Mucosa of rectum (tissue), 2 donors: ENCODE data around the gene AP3D1.

ENCODE experiments used
- H3K27ac ChIP-seq, 2 donors: one replicate each; pipeline ENCODE4 v1.7.0; 2013; ENCODE audit warnings: inconsistent platforms in 2 of 2, low read depth in 2 of 2, low read length in 2 of 2
- H3K27me3 ChIP-seq, 2 donors: one replicate each; pipeline ENCODE4 v1.7.0; 2013; ENCODE audit warnings: low read length in 2 of 2; ENCODE audit not compliant: control insufficient read depth in 2 of 2, insufficient read depth in 2 of 2
- H3K36me3 ChIP-seq, 2 donors: one replicate each; pipeline ENCODE4 v1.7.0; 2013; ENCODE audit warnings: low read length in 2 of 2; ENCODE audit not compliant: control insufficient read depth in 2 of 2, insufficient read depth in 2 of 2
- H3K4me1 ChIP-seq, 2 donors: one replicate each; pipeline ENCODE4 v1.7.0; 2013; ENCODE audit warnings: low read length in 2 of 2, mild to moderate bottlenecking in 1 of 2; ENCODE audit not compliant: control insufficient read depth in 2 of 2, insufficient read depth in 2 of 2
- H3K4me3 ChIP-seq, 2 donors: one replicate each; pipeline ENCODE4 v1.7.0; 2013; ENCODE audit warnings: low read length in 2 of 2
- H3K9ac ChIP-seq, 2 donors: one replicate each; pipeline ENCODE4 v1.7.0; 2013; ENCODE audit warnings: low read length in 2 of 2, low read depth in 1 of 2, mild to moderate bottlenecking in 1 of 2
- H3K9me3 ChIP-seq, 2 donors: one replicate each; pipeline ENCODE4 v1.7.0; 2013; ENCODE audit warnings: low read length in 2 of 2; ENCODE audit not compliant: control insufficient read depth in 2 of 2
- donor health status: healthy.
- donor health status: Normal muscosa, but diverticular disease.

AP3D1 gene

DNA sequence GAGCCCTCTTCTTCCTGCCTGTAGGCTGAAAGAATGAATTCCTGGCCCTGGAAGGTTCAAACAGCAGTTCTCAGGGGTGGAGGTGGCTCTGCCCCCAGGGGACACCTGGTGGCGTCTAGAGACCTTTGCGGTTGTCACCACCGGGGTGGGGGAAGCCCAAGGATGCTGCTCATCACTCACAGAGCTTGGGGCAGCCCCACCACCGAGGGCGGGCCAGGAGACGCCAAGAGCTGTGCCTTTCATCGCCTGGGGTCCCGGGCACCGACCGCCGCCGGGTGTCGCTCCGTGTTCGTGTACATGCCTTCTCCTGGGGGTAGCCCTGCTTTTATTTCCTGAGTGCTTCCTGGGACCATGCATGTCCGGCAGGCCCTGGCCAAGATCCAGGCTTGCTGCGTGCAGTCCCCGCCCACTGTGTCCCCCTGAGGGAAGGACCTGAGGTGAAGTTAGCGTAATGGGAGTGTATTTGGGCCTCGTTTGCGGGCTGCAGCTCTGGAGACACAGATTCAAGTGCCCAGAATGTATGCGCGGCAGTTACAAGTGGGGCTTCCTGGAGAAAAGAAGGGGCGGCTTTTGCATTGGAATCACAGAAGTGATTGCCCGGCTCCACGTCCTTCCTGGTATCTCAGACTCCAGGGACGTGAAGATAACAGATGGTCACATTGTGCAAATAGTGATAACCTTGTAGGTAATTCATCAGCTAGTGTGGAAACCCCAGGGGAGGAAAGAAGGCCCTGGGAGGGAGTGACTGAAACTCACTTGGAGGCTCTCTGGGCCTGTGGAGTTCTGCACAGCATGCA lies 20.2 kb upstream of the AP3D1 start:
- peaks cover 43 to 51% of the 10 kb centered on the region in 2 donors for H3K4me1 ChIP-seq
- peak overlapping the region; percentile 36 to 56 for H3K27ac ChIP-seq
- H3K4me3 ChIP-seq, result no peak overlapping the region
- H3K27me3 ChIP-seq, result no peaks in the 10 kb centered on the region
- no peaks in the 10 kb centered on the region for H3K9me3 ChIP-seq
- H3K36me3 ChIP-seq, result peaks cover 0 to 2% of the 10 kb centered on the region in 2 donors
- peak overlapping the region; percentile 24 to 44 for H3K9ac ChIP-seq

GRCh38 chr19:2170987-2171348 lies 19.6 kb upstream of the AP3D1 start:
- Histone ChIP-seq H3K4me3 (no peak overlapping the region), H3K36me3 (peaks cover 0 to under 1% of the 10 kb centered on the region in 2 donors), H3K9ac (peak overlapping the region; percentile 24 to 44), H3K27me3 (no peaks in the 10 kb centered on the region), H3K9me3 (no peaks in the 10 kb centered on the region), H3K4me1 (peaks cover 47 to 54% of the 10 kb centered on the region in 2 donors), H3K27ac (peak overlapping the region; percentile 36 to 56)

GRCh38 chr19:2170219-2170618 lies 18.9 kb upstream of the AP3D1 start:
- Histone ChIP-seq H3K27me3 (no peaks in the 10 kb centered on the region), H3K9me3 (no peaks in the 10 kb centered on the region), H3K9ac (no peak overlapping the region), H3K4me1 (peaks cover 49 to 61% of the 10 kb centered on the region in 2 donors), H3K36me3 (no peaks in the 10 kb centered on the region), H3K27ac (peak overlapping the region in 1 of 2 donors; percentile 88), H3K4me3 (no peak overlapping the region)

GRCh38 chr19:2168619-2169424 lies 17.5 kb upstream of the AP3D1 start:
- no peaks in the 10 kb centered on the region for H3K9me3 ChIP-seq
- H3K27me3 ChIP-seq, result no peaks in the 10 kb centered on the region
- H3K4me1 ChIP-seq, result peaks cover 52 to 66% of the 10 kb centered on the region in 2 donors
- H3K36me3 ChIP-seq, result no peaks in the 10 kb centered on the region
- peak overlapping the region; percentile 52 to 67 for H3K9ac ChIP-seq
- H3K27ac ChIP-seq, result peak overlapping the region; percentile 88 to 93
- peak overlapping the region; percentile 23 to 37 for H3K4me3 ChIP-seq

- Histone ChIP-seq H3K27me3 (no peaks in the 10 kb centered on the region), H3K4me3 (peak overlapping the region; percentile 23 to 37), H3K27ac (peak overlapping the region; percentile 88 to 93), H3K9me3 (no peaks in the 10 kb centered on the region), H3K4me1 (peaks cover 52 to 70% of the 10 kb centered on the region in 2 donors), H3K36me3 (no peaks in the 10 kb centered on the region), H3K9ac (peak overlapping the region; percentile 32 to 67)
Measured at GRCh38 chr19:2167896-2168618, 16.7 kb upstream of the AP3D1 start.

- Histone ChIP-seq H3K27ac (peak overlapping the region; percentile 88 to 93), H3K9me3 (no peaks in the 10 kb centered on the region), H3K27me3 (no peaks in the 10 kb centered on the region), H3K4me1 (peaks cover 52 to 70% of the 10 kb centered on the region in 2 donors), H3K9ac (peak overlapping the region in 1 of 2 donors; percentile 67), H3K36me3 (no peaks in the 10 kb centered on the region), H3K4me3 (peak overlapping the region in 1 of 2 donors; percentile 14)
Measured at GRCh38 chr19:2166741-2167738, 15.7 kb upstream of the AP3D1 start.

- peak overlapping the region; percentile 79 to 90 for H3K9ac ChIP-seq
Measured at GRCh38 chr19:2164020-2164998, 12.9 kb upstream of the AP3D1 start.

DNA sequence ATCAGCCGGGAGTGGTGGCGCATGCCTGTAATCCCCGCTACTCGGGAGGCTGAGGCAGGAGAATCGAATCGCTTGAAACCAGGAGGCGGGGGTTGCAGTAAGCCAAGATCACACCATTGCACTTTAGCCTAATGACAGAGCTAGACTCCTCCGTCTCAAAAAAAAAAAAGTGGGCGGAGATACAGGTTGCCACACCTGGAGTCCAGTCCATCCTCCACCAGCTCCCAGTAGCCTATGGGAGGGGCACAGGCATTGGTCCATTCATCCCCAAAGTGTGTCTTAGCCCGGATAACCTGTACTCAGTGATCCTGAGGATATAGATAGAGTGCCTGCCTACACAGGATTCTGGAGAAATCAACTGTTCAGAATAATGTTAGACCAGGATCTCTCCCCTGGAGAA lies 9.0 kb upstream of the AP3D1 start:
- H3K4me1 ChIP-seq, result peaks cover 3 to 13% of the 10 kb centered on the region in 2 donors
- H3K27ac ChIP-seq, result no peak overlapping the region
- H3K9me3 ChIP-seq, result no peaks in the 10 kb centered on the region
- no peaks in the 10 kb centered on the region for H3K27me3 ChIP-seq
- no peak overlapping the region for H3K4me3 ChIP-seq
- no peaks in the 10 kb centered on the region for H3K36me3 ChIP-seq
- no peak overlapping the region for H3K9ac ChIP-seq

More at GRCh38 chr19:2164020-2164998, 12.9 kb upstream of the AP3D1 start:
- H3K4me3 ChIP-seq, result peak overlapping the region; percentile 78 to 90
- H3K36me3 ChIP-seq, result no peaks in the 10 kb centered on the region
- no peaks in the 10 kb centered on the region for H3K9me3 ChIP-seq
- H3K27ac ChIP-seq, result peak overlapping the region; percentile 91 to 93
- H3K4me1 ChIP-seq, result peaks cover 34 to 44% of the 10 kb centered on the region in 2 donors
- H3K27me3 ChIP-seq, result no peaks in the 10 kb centered on the region
